AG09309 (cell line): Measurements from ENCODE around the gene DPYSL3.

Experiments used
- DNase-seq: peaks from one replicate; pipeline ENCODE4 v3.0.0-alpha.2; 2010; ENCODE audit warnings: low read depth
- H3K4me3 ChIP-seq: 2 replicates; pipeline ENCODE4 v1.5.1; 2011; ENCODE audit warnings: mild to moderate bottlenecking, low read depth, low read length, moderate library complexity; ENCODE audit not compliant: control insufficient read depth
- CTCF ChIP-seq: IDR thresholded peaks from 2 replicates; pipeline ENCODE4 v1.5.1; 2011; ENCODE audit warnings: mild to moderate bottlenecking, low read depth, low read length, inconsistent platforms; ENCODE audit not compliant: insufficient read depth, control insufficient read depth; ENCODE audit errors: missing control alignments

Gene DPYSL3

GRCh38 chr5:147485814-147486213 lies 24.1 kb downstream of the DPYSL3 start:
- no peak for TF ChIP-seq CTCF
- DNase-seq = no peak
- no peak overlapping the region for H3K4me3 ChIP-seq

- TF ChIP-seq CTCF = no peak
- peak; percentile 82 for DNase-seq
- no peak overlapping the region for H3K4me3 ChIP-seq
Observed at GRCh38 chr5:147485046-147485445, 24.8 kb downstream of the DPYSL3 start.

GRCh38 chr5:147484708-147485020 lies 25.2 kb downstream of the DPYSL3 start:
- no peak for DNase-seq
- no peak for TF ChIP-seq CTCF
- no peak overlapping the region for H3K4me3 ChIP-seq

GRCh38 chr5:147483961-147484707 lies 25.7 kb downstream of the DPYSL3 start:
- H3K4me3 ChIP-seq = no peak overlapping the region
- DNase-seq = peak; percentile 99
- TF ChIP-seq CTCF = no peak

- no peak overlapping the region for H3K4me3 ChIP-seq
- no peak for DNase-seq
- TF ChIP-seq CTCF = no peak
Observed at GRCh38 chr5:147483188-147483790, 26.6 kb downstream of the DPYSL3 start.

- no peak for DNase-seq
Observed at GRCh38 chr5:147482706-147483180, 27.1 kb downstream of the DPYSL3 start.

More at GRCh38 chr5:147482706-147483180, 27.1 kb downstream of the DPYSL3 start:
- no peak for TF ChIP-seq CTCF
- no peak overlapping the region for H3K4me3 ChIP-seq
